Thyroid gland (tissue), 4 donors: ENCODE data around the gene COL16A1.

Experiments used
- POLR2A ChIP-seq, 2 donors: fragments of 450-650 bp; IDR thresholded peaks; one replicate each; pipeline ENCODE4 v1.6.1; 2017; ENCODE audit warnings: antibody characterized with exemption in 2 of 2, mild to moderate bottlenecking in 2 of 2, moderate library complexity in 1 of 2
- TF ChIP-seq, protein P1 (sequence below), 6 experiments: fragments of 200-600 bp in 3 of 6; fragments of 450-650 bp in 3 of 6; sonication (generic) in 3 of 6; IDR thresholded peaks; one replicate each; pipeline ENCODE4 v1.5.1; 2016 to 2019; ENCODE audit warnings: antibody characterized with exemption in 6 of 6, mild to moderate bottlenecking in 2 of 6, inconsistent platforms in 1 of 6, moderate library complexity in 1 of 6

DNA sequence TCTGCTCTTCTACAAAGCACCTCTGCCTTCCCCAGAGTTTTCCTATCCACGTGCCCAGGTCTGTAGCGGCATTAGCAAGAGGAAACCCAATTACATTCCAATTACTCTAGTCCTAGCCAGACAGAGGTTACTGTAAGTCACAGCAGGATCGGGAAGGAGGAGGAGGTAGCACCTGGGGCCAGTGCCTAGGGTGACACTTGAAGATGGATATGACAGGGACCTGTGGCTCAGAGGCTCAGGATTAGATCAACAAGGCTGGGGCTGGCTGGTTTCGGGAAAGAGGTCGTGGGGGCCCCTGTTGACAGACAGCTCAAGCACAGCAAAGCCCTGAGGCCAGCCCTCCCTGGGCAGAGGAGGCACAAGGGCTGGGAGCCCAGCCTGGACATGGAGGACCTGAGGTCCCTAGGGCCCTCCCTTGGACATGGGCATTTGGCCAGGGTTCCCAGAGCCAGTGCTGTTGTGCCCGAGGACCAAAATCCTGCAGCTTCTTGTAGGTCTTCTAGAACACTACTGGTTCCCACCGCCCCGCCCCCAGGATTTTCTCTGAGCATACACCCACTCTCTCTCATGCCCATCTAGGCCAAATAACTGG is 89.3 kb downstream of the COL16A1 start:
- TF ChIP-seq POLR2A (IDR thresholded peaks at IDR 0.05), result no peak
- TF ChIP-seq, protein P1, sequence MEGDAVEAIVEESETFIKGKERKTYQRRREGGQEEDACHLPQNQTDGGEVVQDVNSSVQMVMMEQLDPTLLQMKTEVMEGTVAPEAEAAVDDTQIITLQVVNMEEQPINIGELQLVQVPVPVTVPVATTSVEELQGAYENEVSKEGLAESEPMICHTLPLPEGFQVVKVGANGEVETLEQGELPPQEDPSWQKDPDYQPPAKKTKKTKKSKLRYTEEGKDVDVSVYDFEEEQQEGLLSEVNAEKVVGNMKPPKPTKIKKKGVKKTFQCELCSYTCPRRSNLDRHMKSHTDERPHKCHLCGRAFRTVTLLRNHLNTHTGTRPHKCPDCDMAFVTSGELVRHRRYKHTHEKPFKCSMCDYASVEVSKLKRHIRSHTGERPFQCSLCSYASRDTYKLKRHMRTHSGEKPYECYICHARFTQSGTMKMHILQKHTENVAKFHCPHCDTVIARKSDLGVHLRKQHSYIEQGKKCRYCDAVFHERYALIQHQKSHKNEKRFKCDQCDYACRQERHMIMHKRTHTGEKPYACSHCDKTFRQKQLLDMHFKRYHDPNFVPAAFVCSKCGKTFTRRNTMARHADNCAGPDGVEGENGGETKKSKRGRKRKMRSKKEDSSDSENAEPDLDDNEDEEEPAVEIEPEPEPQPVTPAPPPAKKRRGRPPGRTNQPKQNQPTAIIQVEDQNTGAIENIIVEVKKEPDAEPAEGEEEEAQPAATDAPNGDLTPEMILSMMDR (IDR thresholded peaks at IDR 0.05), result no peak
